K562 (cell line): ENCODE data around the gene BORCS5. TPM values are rescaled to one million over a fixed set of nuclear protein-coding genes. Genes with fewer than 3 reads are reported as not detected.

Experiments
- ETS2 ChIP-seq: IDR thresholded peaks from 2 replicates; pipeline ENCODE4 v1.6.1; 2016; ENCODE audit warnings: borderline replicate concordance, missing genetic modification characterization, mild to moderate bottlenecking, moderate library complexity, missing compliant biosample characterization; ENCODE audit not compliant: poor library complexity, severe bottlenecking
- ETV1 ChIP-seq: fragments of 450-650 bp; conservative IDR thresholded peaks from 2 replicates; pipeline ENCODE4 v1.6.1; 2016; ENCODE audit warnings: missing genetic modification characterization, control low read depth, low read depth, missing compliant biosample characterization
- NFE2L1 ChIP-seq: fragments of 450-650 bp; IDR thresholded peaks from 2 replicates; pipeline ENCODE4 v1.6.1; 2016; ENCODE audit warnings: missing genetic modification characterization, low read depth, mild to moderate bottlenecking, missing compliant biosample characterization, moderate library complexity, borderline replicate concordance
- PTBP1 ChIP-seq: fragments of 200-400 bp; formaldehyde crosslinking; IDR thresholded peaks from 2 replicates; pipeline ENCODE4 v1.6.1; 2017; ENCODE audit warnings: low read depth, low read length
- SMAD3 ChIP-seq: fragments of 450-650 bp; formaldehyde crosslinking; conservative IDR thresholded peaks from 2 replicates; pipeline ENCODE4 v1.4.0; 2020; ENCODE audit warnings: mild to moderate bottlenecking
- ZKSCAN8 ChIP-seq: fragments of 200-800 bp; sonication (Bioruptor generic); IDR thresholded peaks from 2 replicates; pipeline ENCODE4 v1.6.1; 2016; ENCODE audit warnings: missing genetic modification characterization, missing compliant biosample characterization
- ZNF3 ChIP-seq: fragments of 250-450 bp; sonication (Bioruptor Pico); IDR thresholded peaks from 2 replicates; pipeline ENCODE4 v1.5.0; 2021; ENCODE audit warnings: mild to moderate bottlenecking, moderate library complexity
- polyA plus RNA-seq, 8 experiments: library from polyadenylated mRNA; depleted of rRNA in 4 of 8; stranded (reverse) in 5 of 8; unstranded in 3 of 8; fragments of >200 nt; fragmentation: Nextera tagmentation in 2 of 8; fragmentation: Illumina TruSeq in 1 of 8; extraction: Ambion mirVana in 2 of 8; extraction: Trizol in 1 of 8; gene quantifications; 2 replicates each; pipeline versions ENCODE4 v1.2.1 to v1.2.3, GENCODE V29; 2011 to 2014; ENCODE audit warnings: inconsistent platforms in 1 of 8, missing spikeins in 1 of 8
- total RNA-seq, 7 experiments: library from RNA; depleted of rRNA in 6 of 7; stranded (reverse); fragments of >200 nt in 6 of 7; fragmentation: Illumina TruSeq in 2 of 7; extraction: Trizol in 2 of 7; gene quantifications; 2 replicates each; pipeline versions ENCODE4 v1.2.1 to v1.2.3, GENCODE V29; 2011 to 2021; ENCODE audit warnings: low replicate concordance in 1 of 7
- TF ChIP-seq, protein P1 (sequence below): fragments of 450-650 bp; IDR thresholded peaks from 2 replicates; pipeline ENCODE4 v1.6.1; 2016; ENCODE audit warnings: low read depth, mild to moderate bottlenecking, moderate library complexity
- TF ChIP-seq, protein P2 (sequence below), 2 experiments: fragments of 450-650 bp; formaldehyde crosslinking in 1 of 2; IDR thresholded peaks; 2 replicates each; pipeline versions ENCODE4 v1.4.0 to v1.6.1; 2014 to 2020; ENCODE audit warnings: mild to moderate bottlenecking in 2 of 2, borderline replicate concordance in 1 of 2, low read depth in 1 of 2
- TF ChIP-seq, protein P3 (sequence below), 2 experiments: fragments of 450-650 bp in 1 of 2; sonication (generic) in 1 of 2; formaldehyde crosslinking in 1 of 2; IDR thresholded peaks in 1 of 2; conservative IDR thresholded peaks in 1 of 2; 2 replicates each; pipeline versions ENCODE4 v1.6.1 to v1.8.1; 2016 to 2023; ENCODE audit warnings: mild to moderate bottlenecking in 2 of 2, moderate library complexity in 2 of 2, inconsistent platforms in 1 of 2, missing genetic modification reagents in 1 of 2
- TF ChIP-seq, protein P4 (sequence below): fragments of 250-450 bp; sonication (Bioruptor Pico); IDR thresholded peaks from 2 replicates; pipeline ENCODE4 v1.4.0; 2020

The BORCS5 gene
- total and polyA plus RNA-seq, 9 of the 15 experiments (the other 6 are each of a cell fraction or from before 2014, with no cell fraction given) = 0.31 to 12.4 (median 6.6) TPM

DNA sequence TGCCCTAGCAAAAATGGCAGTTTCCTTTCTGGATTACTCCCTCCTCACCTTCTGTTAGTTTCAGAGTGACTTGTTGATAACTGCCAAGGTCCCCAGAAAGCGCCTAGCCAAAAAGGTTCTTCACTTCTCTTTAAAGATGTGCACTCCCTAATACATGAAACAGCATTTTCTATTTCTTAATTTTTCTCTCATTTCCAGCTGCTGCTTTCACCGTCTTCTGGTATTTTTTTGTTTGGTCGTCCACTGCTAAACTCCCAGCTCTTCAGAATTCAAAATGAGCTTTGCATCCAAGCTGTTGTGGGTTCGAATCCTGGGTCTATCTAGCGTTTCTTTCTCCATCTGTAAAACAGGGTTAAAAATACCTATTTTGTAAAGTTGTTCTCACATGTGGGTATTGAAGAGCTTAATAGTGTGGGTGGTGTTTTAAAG, 397 bp upstream of the BORCS5 start (continued):
- no peak for TF ChIP-seq ZNF3
- no peak for TF ChIP-seq SMAD3 (CRISPR knock-in tag)
- TF ChIP-seq ETS2 (tag) = no peak
- TF ChIP-seq, protein P1, sequence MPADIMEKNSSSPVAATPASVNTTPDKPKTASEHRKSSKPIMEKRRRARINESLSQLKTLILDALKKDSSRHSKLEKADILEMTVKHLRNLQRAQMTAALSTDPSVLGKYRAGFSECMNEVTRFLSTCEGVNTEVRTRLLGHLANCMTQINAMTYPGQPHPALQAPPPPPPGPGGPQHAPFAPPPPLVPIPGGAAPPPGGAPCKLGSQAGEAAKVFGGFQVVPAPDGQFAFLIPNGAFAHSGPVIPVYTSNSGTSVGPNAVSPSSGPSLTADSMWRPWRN = no peak
- TF ChIP-seq, protein P2, sequence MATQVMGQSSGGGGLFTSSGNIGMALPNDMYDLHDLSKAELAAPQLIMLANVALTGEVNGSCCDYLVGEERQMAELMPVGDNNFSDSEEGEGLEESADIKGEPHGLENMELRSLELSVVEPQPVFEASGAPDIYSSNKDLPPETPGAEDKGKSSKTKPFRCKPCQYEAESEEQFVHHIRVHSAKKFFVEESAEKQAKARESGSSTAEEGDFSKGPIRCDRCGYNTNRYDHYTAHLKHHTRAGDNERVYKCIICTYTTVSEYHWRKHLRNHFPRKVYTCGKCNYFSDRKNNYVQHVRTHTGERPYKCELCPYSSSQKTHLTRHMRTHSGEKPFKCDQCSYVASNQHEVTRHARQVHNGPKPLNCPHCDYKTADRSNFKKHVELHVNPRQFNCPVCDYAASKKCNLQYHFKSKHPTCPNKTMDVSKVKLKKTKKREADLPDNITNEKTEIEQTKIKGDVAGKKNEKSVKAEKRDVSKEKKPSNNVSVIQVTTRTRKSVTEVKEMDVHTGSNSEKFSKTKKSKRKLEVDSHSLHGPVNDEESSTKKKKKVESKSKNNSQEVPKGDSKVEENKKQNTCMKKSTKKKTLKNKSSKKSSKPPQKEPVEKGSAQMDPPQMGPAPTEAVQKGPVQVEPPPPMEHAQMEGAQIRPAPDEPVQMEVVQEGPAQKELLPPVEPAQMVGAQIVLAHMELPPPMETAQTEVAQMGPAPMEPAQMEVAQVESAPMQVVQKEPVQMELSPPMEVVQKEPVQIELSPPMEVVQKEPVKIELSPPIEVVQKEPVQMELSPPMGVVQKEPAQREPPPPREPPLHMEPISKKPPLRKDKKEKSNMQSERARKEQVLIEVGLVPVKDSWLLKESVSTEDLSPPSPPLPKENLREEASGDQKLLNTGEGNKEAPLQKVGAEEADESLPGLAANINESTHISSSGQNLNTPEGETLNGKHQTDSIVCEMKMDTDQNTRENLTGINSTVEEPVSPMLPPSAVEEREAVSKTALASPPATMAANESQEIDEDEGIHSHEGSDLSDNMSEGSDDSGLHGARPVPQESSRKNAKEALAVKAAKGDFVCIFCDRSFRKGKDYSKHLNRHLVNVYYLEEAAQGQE (IDR thresholded peaks at IDR 0.05; ENCODE audit: borderline replicate concordance) = no peak
- TF ChIP-seq, protein P2 (CRISPR knock-in tag; IDR thresholded peaks at IDR 0.05; ENCODE audit: low read depth) = no peak
- TF ChIP-seq, protein P3, sequence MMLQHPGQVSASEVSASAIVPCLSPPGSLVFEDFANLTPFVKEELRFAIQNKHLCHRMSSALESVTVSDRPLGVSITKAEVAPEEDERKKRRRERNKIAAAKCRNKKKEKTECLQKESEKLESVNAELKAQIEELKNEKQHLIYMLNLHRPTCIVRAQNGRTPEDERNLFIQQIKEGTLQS (IDR thresholded peaks at IDR 0.05) = no peak
- TF ChIP-seq, protein P3 (CRISPR knock-in tag; conservative IDR thresholded peaks at IDR 0.05) = 0 out of 2 replicates have a peak, but pooled peaks have one; percentile 25
- no peak for TF ChIP-seq PTBP1
- TF ChIP-seq, protein P4, sequence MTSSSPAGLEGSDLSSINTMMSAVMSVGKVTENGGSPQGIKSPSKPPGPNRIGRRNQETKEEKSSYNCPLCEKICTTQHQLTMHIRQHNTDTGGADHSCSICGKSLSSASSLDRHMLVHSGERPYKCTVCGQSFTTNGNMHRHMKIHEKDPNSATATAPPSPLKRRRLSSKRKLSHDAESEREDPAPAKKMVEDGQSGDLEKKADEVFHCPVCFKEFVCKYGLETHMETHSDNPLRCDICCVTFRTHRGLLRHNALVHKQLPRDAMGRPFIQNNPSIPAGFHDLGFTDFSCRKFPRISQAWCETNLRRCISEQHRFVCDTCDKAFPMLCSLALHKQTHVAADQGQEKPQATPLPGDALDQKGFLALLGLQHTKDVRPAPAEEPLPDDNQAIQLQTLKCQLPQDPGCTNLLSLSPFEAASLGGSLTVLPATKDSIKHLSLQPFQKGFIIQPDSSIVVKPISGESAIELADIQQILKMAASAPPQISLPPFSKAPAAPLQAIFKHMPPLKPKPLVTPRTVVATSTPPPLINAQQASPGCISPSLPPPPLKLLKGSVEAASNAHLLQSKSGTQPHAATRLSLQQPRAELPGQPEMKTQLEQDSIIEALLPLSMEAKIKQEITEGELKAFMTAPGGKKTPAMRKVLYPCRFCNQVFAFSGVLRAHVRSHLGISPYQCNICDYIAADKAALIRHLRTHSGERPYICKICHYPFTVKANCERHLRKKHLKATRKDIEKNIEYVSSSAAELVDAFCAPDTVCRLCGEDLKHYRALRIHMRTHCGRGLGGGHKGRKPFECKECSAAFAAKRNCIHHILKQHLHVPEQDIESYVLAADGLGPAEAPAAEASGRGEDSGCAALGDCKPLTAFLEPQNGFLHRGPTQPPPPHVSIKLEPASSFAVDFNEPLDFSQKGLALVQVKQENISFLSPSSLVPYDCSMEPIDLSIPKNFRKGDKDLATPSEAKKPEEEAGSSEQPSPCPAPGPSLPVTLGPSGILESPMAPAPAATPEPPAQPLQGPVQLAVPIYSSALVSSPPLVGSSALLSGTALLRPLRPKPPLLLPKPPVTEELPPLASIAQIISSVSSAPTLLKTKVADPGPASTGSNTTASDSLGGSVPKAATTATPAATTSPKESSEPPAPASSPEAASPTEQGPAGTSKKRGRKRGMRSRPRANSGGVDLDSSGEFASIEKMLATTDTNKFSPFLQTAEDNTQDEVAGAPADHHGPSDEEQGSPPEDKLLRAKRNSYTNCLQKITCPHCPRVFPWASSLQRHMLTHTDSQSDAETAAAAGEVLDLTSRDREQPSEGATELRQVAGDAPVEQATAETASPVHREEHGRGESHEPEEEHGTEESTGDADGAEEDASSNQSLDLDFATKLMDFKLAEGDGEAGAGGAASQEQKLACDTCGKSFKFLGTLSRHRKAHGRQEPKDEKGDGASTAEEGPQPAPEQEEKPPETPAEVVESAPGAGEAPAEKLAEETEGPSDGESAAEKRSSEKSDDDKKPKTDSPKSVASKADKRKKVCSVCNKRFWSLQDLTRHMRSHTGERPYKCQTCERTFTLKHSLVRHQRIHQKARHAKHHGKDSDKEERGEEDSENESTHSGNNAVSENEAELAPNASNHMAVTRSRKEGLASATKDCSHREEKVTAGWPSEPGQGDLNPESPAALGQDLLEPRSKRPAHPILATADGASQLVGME (CRISPR knock-in tag) = no peak
- TF ChIP-seq NFE2L1 (tag) = no peak
- TF ChIP-seq ETV1 (tag) = no peak
- TF ChIP-seq ZKSCAN8 = no peak
